ENCODE measurements around the gene ARL16.

ARL16 gene

DNA sequence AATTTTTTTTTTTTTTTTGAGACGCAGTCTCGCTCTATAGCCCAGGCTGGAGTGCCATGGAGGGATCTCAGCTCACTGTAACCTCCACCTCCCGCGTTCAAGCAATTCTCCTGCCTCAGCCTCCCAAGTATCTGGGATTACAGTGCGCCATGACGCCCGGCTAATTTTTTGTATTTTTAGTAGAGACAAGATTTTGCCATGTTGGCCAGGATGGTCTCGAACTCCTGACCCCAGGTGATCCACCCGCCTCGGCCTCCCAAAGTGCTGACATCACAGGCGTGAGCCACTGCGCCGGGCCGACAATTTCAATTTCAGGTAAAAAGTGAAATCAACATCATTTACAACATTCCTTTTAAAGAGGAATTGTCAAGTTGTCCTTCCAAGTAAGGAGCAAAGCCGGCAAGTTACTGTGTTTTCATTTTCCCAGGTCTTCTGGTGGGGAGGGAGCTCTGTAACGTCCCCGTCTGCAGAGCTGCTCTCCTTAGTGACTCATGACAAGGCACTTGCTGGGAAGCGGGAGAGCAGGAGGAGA is 47.6 kb downstream of the ARL16 start:
- TF ChIP-seq, protein P1, sequence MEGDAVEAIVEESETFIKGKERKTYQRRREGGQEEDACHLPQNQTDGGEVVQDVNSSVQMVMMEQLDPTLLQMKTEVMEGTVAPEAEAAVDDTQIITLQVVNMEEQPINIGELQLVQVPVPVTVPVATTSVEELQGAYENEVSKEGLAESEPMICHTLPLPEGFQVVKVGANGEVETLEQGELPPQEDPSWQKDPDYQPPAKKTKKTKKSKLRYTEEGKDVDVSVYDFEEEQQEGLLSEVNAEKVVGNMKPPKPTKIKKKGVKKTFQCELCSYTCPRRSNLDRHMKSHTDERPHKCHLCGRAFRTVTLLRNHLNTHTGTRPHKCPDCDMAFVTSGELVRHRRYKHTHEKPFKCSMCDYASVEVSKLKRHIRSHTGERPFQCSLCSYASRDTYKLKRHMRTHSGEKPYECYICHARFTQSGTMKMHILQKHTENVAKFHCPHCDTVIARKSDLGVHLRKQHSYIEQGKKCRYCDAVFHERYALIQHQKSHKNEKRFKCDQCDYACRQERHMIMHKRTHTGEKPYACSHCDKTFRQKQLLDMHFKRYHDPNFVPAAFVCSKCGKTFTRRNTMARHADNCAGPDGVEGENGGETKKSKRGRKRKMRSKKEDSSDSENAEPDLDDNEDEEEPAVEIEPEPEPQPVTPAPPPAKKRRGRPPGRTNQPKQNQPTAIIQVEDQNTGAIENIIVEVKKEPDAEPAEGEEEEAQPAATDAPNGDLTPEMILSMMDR (IDR thresholded peaks at IDR 0.05; ENCODE audit: low read depth, low read length), result no peak
- Histone ChIP-seq H3K27me3 (no peaks in the 10 kb centered on the region), H3K36me3 (peaks cover 2% of the 10 kb centered on the region), H3K9me3 (no peaks in the 10 kb centered on the region), H3K4me1 (peaks cover 2% of the 10 kb centered on the region; the same call in 1 of the 2 replicates), H3K4me3 (ENCODE audit: low read depth, low read length) (peak overlapping the region; percentile 88)
- DNase-seq, result no peak

DNA sequence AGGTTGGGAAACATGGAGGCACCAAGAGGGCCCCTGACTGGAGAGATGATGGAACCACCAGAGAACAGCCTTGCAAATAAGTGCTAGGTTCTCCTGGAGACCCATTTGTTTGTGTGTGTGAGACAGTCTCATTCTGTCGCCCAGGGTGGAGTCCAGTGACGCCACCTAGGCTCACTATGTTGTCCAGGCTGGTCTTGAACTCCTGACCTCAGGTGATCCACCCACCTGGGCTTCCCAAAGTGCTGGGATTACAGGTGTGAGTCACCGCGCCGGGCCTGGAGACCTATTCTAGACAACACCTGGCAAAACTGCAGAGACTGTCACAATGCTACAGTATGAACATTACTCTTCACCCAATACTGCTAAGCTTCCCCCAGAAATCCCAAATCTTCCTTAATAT is 48.2 kb downstream of the ARL16 start:
- TF ChIP-seq, protein P1 (IDR thresholded peaks at IDR 0.05; ENCODE audit: low read depth, low read length), result no peak
- H3K9me3 ChIP-seq, result no peaks in the 10 kb centered on the region
- H3K27me3 ChIP-seq, result no peaks in the 10 kb centered on the region
- no peak for DNase-seq
- peak overlapping the region; percentile 88 for H3K4me3 ChIP-seq (ENCODE audit: low read depth, low read length)
- peaks cover 2% of the 10 kb centered on the region; the same call in 1 of the 2 replicates for H3K4me1 ChIP-seq
- H3K36me3 ChIP-seq, result peaks cover 5% of the 10 kb centered on the region

DNA sequence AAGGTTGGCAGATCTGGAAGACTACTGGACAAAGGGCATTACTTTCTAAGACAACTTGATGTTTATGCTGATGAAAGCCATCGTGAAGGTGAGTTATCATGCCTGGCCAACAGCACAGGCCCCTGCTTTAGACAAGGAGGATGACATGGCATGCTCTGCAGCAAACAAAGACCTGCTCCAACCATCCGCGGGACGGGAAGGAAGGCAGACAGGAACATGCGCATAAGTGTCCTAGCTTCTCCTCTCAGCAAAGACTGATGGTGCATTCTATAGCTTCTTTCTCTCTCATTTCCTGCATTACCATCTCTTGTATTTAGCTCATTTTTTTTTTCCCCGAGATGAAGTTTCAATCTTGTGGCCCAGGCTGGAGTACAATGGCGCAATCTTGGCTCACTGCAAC is 52.1 kb downstream of the ARL16 start:
- no peak for DNase-seq
- Histone ChIP-seq H3K27me3 (no peaks in the 10 kb centered on the region), H3K36me3 (peaks cover 36% of the 10 kb centered on the region), H3K4me1 (no peaks in the 10 kb centered on the region), H3K4me3 (ENCODE audit: low read depth, low read length) (no peak overlapping the region), H3K9me3 (no peaks in the 10 kb centered on the region)
- TF ChIP-seq, protein P1 (IDR thresholded peaks at IDR 0.05; ENCODE audit: low read depth, low read length), result no peak
